Lung (tissue), 12 donors: ENCODE results near the gene OR2Y1. TPM values are rescaled to one million over a fixed set of nuclear protein-coding genes. Genes with fewer than 3 reads are reported as not detected.

Experiments used
- ATAC-seq: fragments of 200-7000 bp; cut with Tn5 transposase; one replicate; pipeline ENCODE4 v1.9.1; 2020; ENCODE audit warnings: moderate number of reproducible peaks; ENCODE audit not compliant: insufficient read depth, low FRiP score
- DNase-seq, 3 donors: peaks; one replicate each; pipeline ENCODE4 v3.0.0-alpha.2; 2013 to 2017
- H3K27ac ChIP-seq, 2 donors: one replicate each; pipeline ENCODE4 v1.5.1; 2013; ENCODE audit warnings: mild to moderate bottlenecking in 2 of 2, moderate library complexity in 2 of 2, control low read depth in 1 of 2, inconsistent platforms in 1 of 2, low read depth in 1 of 2, low read length in 1 of 2
- H3K27me3 ChIP-seq, 3 donors: one replicate each; pipeline ENCODE4 v1.5.1; 2013; ENCODE audit warnings: low read length in 2 of 3; ENCODE audit not compliant: control insufficient read depth in 3 of 3, insufficient read depth in 3 of 3
- H3K36me3 ChIP-seq, 4 donors: one replicate each; pipeline ENCODE4 v1.5.1; 2013; ENCODE audit warnings: low read length in 4 of 4, mild to moderate bottlenecking in 1 of 4, moderate library complexity in 1 of 4; ENCODE audit not compliant: control insufficient read depth in 4 of 4, insufficient read depth in 4 of 4
- H3K4me1 ChIP-seq, 5 donors: one replicate each; pipeline ENCODE4 v1.5.1; 2013; ENCODE audit warnings: low read length in 5 of 5, mild to moderate bottlenecking in 2 of 5, moderate library complexity in 1 of 5; ENCODE audit not compliant: control insufficient read depth in 5 of 5, insufficient read depth in 5 of 5
- H3K4me3 ChIP-seq: one replicate; pipeline ENCODE4 v1.5.1; 2013; ENCODE audit warnings: mild to moderate bottlenecking, control low read depth, moderate library complexity
- H3K9ac ChIP-seq, 2 donors: one replicate each; pipeline ENCODE4 v1.5.1; 2013; ENCODE audit warnings: low read length in 2 of 2, control low read depth in 1 of 2; ENCODE audit not compliant: insufficient read depth in 1 of 2
- H3K9me3 ChIP-seq, 4 donors: one replicate each; pipeline ENCODE4 v1.5.1; 2013; ENCODE audit warnings: low read length in 3 of 4, mild to moderate bottlenecking in 1 of 4, moderate library complexity in 1 of 4; ENCODE audit not compliant: control insufficient read depth in 4 of 4, insufficient read depth in 3 of 4
- CTCF ChIP-seq: IDR thresholded peaks from 2 replicates; pipeline ENCODE4 v1.5.1; 2012; ENCODE audit warnings: mild to moderate bottlenecking; ENCODE audit errors: control extremely low read depth, extremely low read depth
- WGBS, 2 donors: extraction: QIAGEN DNeasy Blood & Tissue Kit; methylation state at CpG; one replicate each; pipeline ENCODE4 v1.1.7; 2013; 5-methylcytosine and 5-hydroxymethylcytosine counted together
- polyA plus RNA-seq, 2 donors: library from polyadenylated mRNA; stranded (reverse); fragments of 200-250 nt; gene quantifications; one replicate each; pipeline ENCODE4 v1.2.1, GENCODE V29; 2013
- total RNA-seq, 2 donors: library from RNA; depleted of rRNA in 1 of 2; stranded (reverse); fragments of >200 nt in 1 of 2; gene quantifications; one replicate each; pipeline ENCODE4 v1.2.1, GENCODE V29; 2014 to 2021
- donor health status: control.
- donor health status: control.
- donor health status: Bipolar disorder and iron deficiency.
- donor health status: healthy.
- donor health status: DM: yes; HTN: yes; CAD: no.

The OR2Y1 gene
- total and polyA plus RNA-seq, 4 donors, result not detected

GRCh38 chr5:180775624-180776023 is 35.8 kb upstream of the OR2Y1 start:
- Histone ChIP-seq H3K9me3 (no peaks in the 10 kb centered on the region), H3K27ac (no peak overlapping the region), H3K4me3 (no peak overlapping the region), H3K9ac (no peak overlapping the region), H3K27me3 (no peaks in the 10 kb centered on the region), H3K4me1 (no peaks in the 10 kb centered on the region), H3K36me3 (no peaks in the 10 kb centered on the region)
- no peak for TF ChIP-seq CTCF
- ATAC-seq, result no peak
- WGBS, 2 donors, result 92 to 96% methylated on average over 7 of the region's 7 CpGs
- no peak for DNase-seq

GRCh38 chr5:180771839-180772238 is 32.0 kb upstream of the OR2Y1 start:
- Histone ChIP-seq H3K9ac (no peak overlapping the region), H3K27me3 (no peaks in the 10 kb centered on the region), H3K9me3 (no peaks in the 10 kb centered on the region), H3K4me3 (no peak overlapping the region), H3K4me1 (no peaks in the 10 kb centered on the region), H3K36me3 (no peaks in the 10 kb centered on the region), H3K27ac (no peak overlapping the region)
- ATAC-seq (no peak), DNase-seq (no peak)
- no peak for TF ChIP-seq CTCF

DNA sequence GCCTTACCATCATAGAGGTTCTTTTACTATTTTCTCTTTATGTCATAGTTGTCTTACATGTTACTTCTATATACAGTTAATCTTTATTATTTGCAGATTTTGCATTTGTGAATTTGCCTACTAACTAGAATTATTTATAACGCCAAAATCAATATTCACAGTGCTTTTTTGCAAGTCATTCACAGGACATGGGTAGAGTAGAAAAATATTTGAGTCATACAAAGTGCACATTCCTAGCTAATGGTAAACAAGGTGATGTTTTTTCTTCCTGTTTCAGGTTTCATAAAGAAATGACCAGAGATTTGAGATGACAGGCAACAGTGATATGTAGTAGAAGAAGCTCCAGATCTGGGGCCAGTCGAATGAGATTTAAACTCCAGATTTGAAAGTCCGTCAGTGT is 30.0 kb upstream of the OR2Y1 start:
- 83 to 89% methylated on average over 3 of the region's 3 CpGs for WGBS, 2 donors
- H3K4me1 ChIP-seq, result no peaks in the 10 kb centered on the region
- H3K9ac ChIP-seq, result no peak overlapping the region
- H3K27me3 ChIP-seq, result no peaks in the 10 kb centered on the region
- TF ChIP-seq CTCF, result no peak
- H3K27ac ChIP-seq, result no peak overlapping the region
- ATAC-seq (no peak), DNase-seq (no peak)
- H3K4me3 ChIP-seq, result no peak overlapping the region
- H3K9me3 ChIP-seq, result no peaks in the 10 kb centered on the region
- H3K36me3 ChIP-seq, result no peaks in the 10 kb centered on the region

- DNase-seq, result no peak
Measured at GRCh38 chr5:180755601-180756000, 15.7 kb upstream of the OR2Y1 start.

More at GRCh38 chr5:180755601-180756000, 15.7 kb upstream of the OR2Y1 start:
- Histone ChIP-seq H3K4me3 (no peak overlapping the region), H3K36me3 (no peaks in the 10 kb centered on the region), H3K4me1 (no peaks in the 10 kb centered on the region), H3K9me3 (peaks cover 0 to 18% (median 3%) of the 10 kb centered on the region in 4 donors), H3K27me3 (no peaks in the 10 kb centered on the region), H3K9ac (no peak overlapping the region), H3K27ac (no peak overlapping the region)
- ATAC-seq, result no peak
- WGBS, 2 donors, result 62 to 72% methylated on average over 2 of the region's 2 CpGs
- no peak for TF ChIP-seq CTCF
